ENCODE results near the gene TXNDC8. TPM values are rescaled to one million over a fixed set of nuclear protein-coding genes. Genes with fewer than 3 reads are reported as not detected.

TXNDC8 gene
- total RNA-seq, 1 donor from 2014 or later = not detected

DNA sequence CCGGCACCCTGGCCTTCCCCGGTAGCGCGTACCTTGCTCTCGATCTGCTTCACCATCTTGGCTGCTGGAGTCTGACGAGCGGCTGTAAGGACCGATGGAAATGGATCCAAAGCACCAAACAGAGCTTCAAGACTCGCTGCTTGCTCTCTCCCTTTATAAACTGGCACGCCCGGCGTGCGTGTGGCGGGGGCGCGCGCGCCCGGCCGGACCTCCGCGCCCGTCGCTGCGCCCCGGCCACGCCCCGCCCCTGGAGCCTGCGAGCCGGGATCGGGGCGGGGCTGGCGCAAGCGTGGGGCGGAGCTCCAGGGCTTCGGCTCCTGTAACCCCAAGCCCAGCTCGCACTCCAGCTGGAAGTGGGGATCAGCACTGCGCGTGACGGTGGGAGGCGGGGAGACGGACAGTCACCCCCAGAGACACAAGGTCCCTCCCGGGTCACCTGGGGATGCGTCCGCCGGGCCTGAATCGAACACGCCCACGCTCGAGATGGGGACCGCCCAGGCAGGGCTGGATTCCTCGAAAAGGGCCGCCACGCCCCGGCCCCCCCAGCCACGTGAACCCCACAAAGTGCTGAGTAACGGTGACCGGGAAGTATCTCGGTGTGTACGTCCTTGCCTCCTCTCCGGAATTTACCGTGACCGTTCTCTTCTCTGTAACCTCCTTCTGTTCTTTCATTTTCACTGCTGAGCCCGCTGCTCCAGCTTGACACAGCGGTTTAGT lies 81.1 kb downstream of the TXNDC8 start, which contains the start of gene TXN:
Gene TXN (minus strand): TSS at position 128 of the 717 bp plus-strand sequence. CDS start 72 bp downstream, at position 56.
- Histone ChIP-seq H3K4me3 (ENCODE audit: low read depth, low read length) (peak within 1 kb of the TSS; percentile 96), H3K36me3 (ENCODE audit: control insufficient read depth, insufficient read depth, low read length) (no peaks in the 10 kb centered on the region), H3K27me3 (ENCODE audit: control insufficient read depth, insufficient read depth, low read length) (no peaks in the 10 kb centered on the region)
- TF ChIP-seq, protein P1, sequence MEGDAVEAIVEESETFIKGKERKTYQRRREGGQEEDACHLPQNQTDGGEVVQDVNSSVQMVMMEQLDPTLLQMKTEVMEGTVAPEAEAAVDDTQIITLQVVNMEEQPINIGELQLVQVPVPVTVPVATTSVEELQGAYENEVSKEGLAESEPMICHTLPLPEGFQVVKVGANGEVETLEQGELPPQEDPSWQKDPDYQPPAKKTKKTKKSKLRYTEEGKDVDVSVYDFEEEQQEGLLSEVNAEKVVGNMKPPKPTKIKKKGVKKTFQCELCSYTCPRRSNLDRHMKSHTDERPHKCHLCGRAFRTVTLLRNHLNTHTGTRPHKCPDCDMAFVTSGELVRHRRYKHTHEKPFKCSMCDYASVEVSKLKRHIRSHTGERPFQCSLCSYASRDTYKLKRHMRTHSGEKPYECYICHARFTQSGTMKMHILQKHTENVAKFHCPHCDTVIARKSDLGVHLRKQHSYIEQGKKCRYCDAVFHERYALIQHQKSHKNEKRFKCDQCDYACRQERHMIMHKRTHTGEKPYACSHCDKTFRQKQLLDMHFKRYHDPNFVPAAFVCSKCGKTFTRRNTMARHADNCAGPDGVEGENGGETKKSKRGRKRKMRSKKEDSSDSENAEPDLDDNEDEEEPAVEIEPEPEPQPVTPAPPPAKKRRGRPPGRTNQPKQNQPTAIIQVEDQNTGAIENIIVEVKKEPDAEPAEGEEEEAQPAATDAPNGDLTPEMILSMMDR (IDR thresholded peaks at IDR 0.05; ENCODE audit: insufficient read depth, low read length, poor library complexity, severe bottlenecking) = no peak
- DNase-seq (ENCODE audit: low read depth) = no peak

- Histone ChIP-seq H3K27me3 (ENCODE audit: control insufficient read depth, insufficient read depth, low read length) (no peaks in the 10 kb centered on the region), H3K36me3 (ENCODE audit: control insufficient read depth, insufficient read depth, low read length) (no peaks in the 10 kb centered on the region), H3K4me3 (ENCODE audit: low read depth, low read length) (peak overlapping the region; percentile 96)
- no peak for DNase-seq (ENCODE audit: low read depth)
- TF ChIP-seq, protein P1 (IDR thresholded peaks at IDR 0.05; ENCODE audit: insufficient read depth, low read length, poor library complexity, severe bottlenecking) = no peak
These were observed 81.9 kb downstream of the TXNDC8 start for GRCh38 chr9:110255463-110256379.

GRCh38 chr9:110255034-110255462 lies 82.6 kb downstream of the TXNDC8 start:
- TF ChIP-seq, protein P1 (IDR thresholded peaks at IDR 0.05; ENCODE audit: insufficient read depth, low read length, poor library complexity, severe bottlenecking) = no peak
- H3K4me3 ChIP-seq (ENCODE audit: low read depth, low read length) = peak overlapping the region; percentile 96
- no peaks in the 10 kb centered on the region for H3K36me3 ChIP-seq (ENCODE audit: control insufficient read depth, insufficient read depth, low read length)
- H3K27me3 ChIP-seq (ENCODE audit: control insufficient read depth, insufficient read depth, low read length) = no peaks in the 10 kb centered on the region
- no peak for DNase-seq (ENCODE audit: low read depth)

DNA sequence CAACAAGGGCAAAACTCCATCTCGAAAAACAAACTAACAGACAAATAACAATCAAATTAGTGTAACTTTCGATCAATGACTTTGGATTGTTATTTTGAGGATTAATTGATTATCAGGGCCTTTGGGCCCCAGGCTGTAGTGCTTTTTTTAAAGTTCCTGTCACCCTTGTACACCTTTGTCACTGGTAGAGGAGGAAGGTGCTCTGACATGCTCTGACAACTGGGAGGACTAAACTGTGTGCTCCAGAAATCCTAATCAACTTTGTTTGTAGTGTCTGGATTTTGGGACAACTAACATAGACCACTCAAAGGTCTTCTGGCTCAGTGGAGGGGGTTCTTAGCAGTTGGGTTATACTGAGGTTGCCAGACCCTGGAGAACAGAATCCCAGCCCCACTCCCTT lies 83.2 kb downstream of the TXNDC8 start:
- Histone ChIP-seq H3K4me3 (ENCODE audit: low read depth, low read length) (peak overlapping the region; percentile 96), H3K36me3 (ENCODE audit: control insufficient read depth, insufficient read depth, low read length) (no peaks in the 10 kb centered on the region), H3K27me3 (ENCODE audit: control insufficient read depth, insufficient read depth, low read length) (no peaks in the 10 kb centered on the region)
- TF ChIP-seq, protein P1 (IDR thresholded peaks at IDR 0.05; ENCODE audit: insufficient read depth, low read length, poor library complexity, severe bottlenecking) = no peak
- DNase-seq (ENCODE audit: low read depth) = no peak

Other genes starting within 250 kb of the TXNDC8 start
- gene C9orf152, start 129.7 kb downstream of the TXNDC8 start, total RNA-seq = not detected in 2 replicates
- 271 and 321 TPM in 2 replicates for gene TXN, start 81.4 kb downstream of the TXNDC8 start, total RNA-seq
- 1.6 and 2.3 TPM in 2 replicates for gene SVEP1, start 241.9 kb upstream of the TXNDC8 start, total RNA-seq